Spleen (tissue), 7 donors: ENCODE results near the gene METTL25.

ENCODE experiments used
- CTCF ChIP-seq, 11 experiments: fragments of 200-600 bp in 7 of 11; fragments of 450-650 bp in 4 of 11; sonication (generic) in 4 of 11; IDR thresholded peaks in 8 of 11; conservative IDR thresholded peaks in 3 of 11; 1 replicate in 7 of 11; 2 replicates in 4 of 11; pipeline versions ENCODE4 v1.4.0 to v1.8.0; 2016 to 2021; ENCODE audit warnings: antibody characterized with exemption in 11 of 11, inconsistent platforms in 4 of 11, mild to moderate bottlenecking in 1 of 11
- POLR2AphosphoS5 ChIP-seq, 3 donors: sonication (generic); formaldehyde crosslinking; IDR thresholded peaks; one replicate each; pipeline ENCODE4 v1.5.1; 2017; ENCODE audit warnings: antibody characterized with exemption in 3 of 3
- donor health status: DM: no; HTN: no; CAD: no; lungs with moderate emphysema.
- donor health status: DM: no; HTN: no; CAD: no.
- donor health status: DM: no; HTN: no; CAD: no.

- TF ChIP-seq CTCF (IDR thresholded peaks at IDR 0.05 in 8 of 11, conservative IDR thresholded peaks at IDR 0.05 in 3 of 11) (no peak), POLR2AphosphoS5 (IDR thresholded peaks at IDR 0.05) (no peak)
These were observed 72.3 kb downstream of the METTL25 start for GRCh38 chr12:82430541-82431145.
